ENCODE results near the gene NHLRC1. TPM values are rescaled to one million over a fixed set of nuclear protein-coding genes. Genes with fewer than 3 reads are reported as not detected.

Gene NHLRC1
- total RNA-seq, 1 donor from 2014 or later = 0.32 TPM

Other genes starting within 250 kb of the NHLRC1 start
- gene KIF13A, start 135.0 kb downstream of the NHLRC1 start, total RNA-seq = 28.9 TPM
- 1.6 TPM for gene TPMT, start 32.4 kb upstream of the NHLRC1 start, total RNA-seq
- gene KDM1B, start 32.7 kb upstream of the NHLRC1 start, total RNA-seq = 4.9 TPM
- gene DEK, start 141.9 kb upstream of the NHLRC1 start, total RNA-seq = 51.2 TPM

Measured in ascending aorta (tissue), 1 donor.